A673 (cell line): Measurements from ENCODE around the gene DENND6B.

Experiments
- EZH2 ChIP-seq: fragments of 200-600 bp; sonication (generic); IDR thresholded peaks from 2 replicates; pipeline ENCODE4 v1.6.1; 2017; ENCODE audit warnings: borderline replicate concordance, low read depth, mild to moderate bottlenecking, mixed read lengths, antibody characterized with exemption, low read length; ENCODE audit not compliant: poor library complexity, severe bottlenecking
- TF ChIP-seq, protein P1 (sequence below): fragments of 300-800, 200-600 bp; sonication (generic); conservative IDR thresholded peaks from 2 replicates; pipeline ENCODE4 v1.5.1; 2017; ENCODE audit warnings: low read depth, mild to moderate bottlenecking, antibody characterized with exemption, low read length, moderate library complexity, mixed read lengths

DNA sequence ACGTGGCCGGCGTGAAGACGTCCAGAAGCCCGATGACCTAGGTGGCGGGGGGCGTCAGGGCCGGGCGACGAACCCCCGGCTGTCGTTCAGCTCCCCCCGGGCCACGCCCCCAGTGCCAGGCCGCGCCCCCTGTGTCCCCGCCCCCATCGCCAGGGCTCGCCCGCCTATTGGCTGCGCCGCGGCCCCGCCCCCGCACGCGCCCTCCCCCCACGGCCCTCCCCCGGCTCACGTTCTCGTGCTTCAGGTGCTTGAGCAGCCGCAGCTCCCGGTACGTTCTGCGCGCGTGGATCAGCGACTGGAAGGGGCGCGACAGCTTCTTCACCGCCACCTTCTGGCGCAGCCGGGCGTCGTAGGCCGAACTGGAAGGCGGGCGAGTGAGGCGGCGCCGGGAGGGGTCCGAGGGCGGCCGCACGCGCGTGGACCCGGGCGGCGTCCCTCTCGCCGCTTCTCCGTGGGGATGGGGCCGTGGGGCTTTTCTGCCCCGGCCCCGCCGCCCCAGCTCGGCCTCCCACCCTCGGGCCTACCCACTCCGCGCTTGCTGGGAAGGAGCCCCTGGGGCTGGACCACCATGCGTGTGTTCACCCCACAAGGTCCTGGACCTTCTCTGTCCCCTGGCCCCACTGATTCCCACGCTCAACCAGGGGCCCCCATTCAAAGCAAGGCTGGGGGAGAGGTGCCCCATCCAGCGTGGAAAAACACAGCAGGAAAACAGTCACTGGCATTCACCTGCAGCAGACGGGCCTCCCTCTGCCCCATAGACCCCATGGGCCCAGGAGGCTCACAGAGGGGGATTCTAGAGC is 59.0 kb downstream of the DENND6B start:
- TF ChIP-seq EZH2: no peak
- TF ChIP-seq, protein P1, sequence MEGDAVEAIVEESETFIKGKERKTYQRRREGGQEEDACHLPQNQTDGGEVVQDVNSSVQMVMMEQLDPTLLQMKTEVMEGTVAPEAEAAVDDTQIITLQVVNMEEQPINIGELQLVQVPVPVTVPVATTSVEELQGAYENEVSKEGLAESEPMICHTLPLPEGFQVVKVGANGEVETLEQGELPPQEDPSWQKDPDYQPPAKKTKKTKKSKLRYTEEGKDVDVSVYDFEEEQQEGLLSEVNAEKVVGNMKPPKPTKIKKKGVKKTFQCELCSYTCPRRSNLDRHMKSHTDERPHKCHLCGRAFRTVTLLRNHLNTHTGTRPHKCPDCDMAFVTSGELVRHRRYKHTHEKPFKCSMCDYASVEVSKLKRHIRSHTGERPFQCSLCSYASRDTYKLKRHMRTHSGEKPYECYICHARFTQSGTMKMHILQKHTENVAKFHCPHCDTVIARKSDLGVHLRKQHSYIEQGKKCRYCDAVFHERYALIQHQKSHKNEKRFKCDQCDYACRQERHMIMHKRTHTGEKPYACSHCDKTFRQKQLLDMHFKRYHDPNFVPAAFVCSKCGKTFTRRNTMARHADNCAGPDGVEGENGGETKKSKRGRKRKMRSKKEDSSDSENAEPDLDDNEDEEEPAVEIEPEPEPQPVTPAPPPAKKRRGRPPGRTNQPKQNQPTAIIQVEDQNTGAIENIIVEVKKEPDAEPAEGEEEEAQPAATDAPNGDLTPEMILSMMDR: peak; percentile 45; the same call in 1 of the 2 replicates
